Neural crest cell (in vitro differentiated cells): ENCODE data around the gene THSD7A. TPM values are rescaled to one million over a fixed set of nuclear protein-coding genes. Genes with fewer than 3 reads are reported as not detected.

Experiments used
- DNase-seq: peaks from one replicate; pipeline ENCODE4 v3.0.0; 2021; ENCODE audit warnings: low read depth, mixed read lengths, low spot score
- H3K27ac Mint-ChIP-seq: one replicate; pipeline ENCODE4 v1.8.0; 2021; ENCODE audit warnings: mild to moderate bottlenecking, mixed read lengths; ENCODE audit not compliant: unreplicated experiment
- H3K27me3 Mint-ChIP-seq: 2 replicates; pipeline ENCODE4 v1.8.0; 2021; ENCODE audit warnings: low read depth, mild to moderate bottlenecking, mixed read lengths
- H3K36me3 Mint-ChIP-seq: 2 replicates; pipeline ENCODE4 v1.8.0; 2021; ENCODE audit warnings: low read depth, mild to moderate bottlenecking, mixed read lengths
- H3K4me1 Mint-ChIP-seq: 2 replicates; pipeline ENCODE4 v1.8.0; 2021; ENCODE audit warnings: mixed read lengths
- H3K4me3 Mint-ChIP-seq: one replicate; pipeline ENCODE4 v1.8.0; 2021; ENCODE audit warnings: mild to moderate bottlenecking, mixed read lengths
- H3K9me3 Mint-ChIP-seq: 2 replicates; pipeline ENCODE4 v1.8.0; 2021; ENCODE audit warnings: mixed read lengths
- CTCF ChIP-seq: fragments of 200-600 bp; sonication (generic); conservative IDR thresholded peaks from 2 replicates; pipeline ENCODE4 v1.5.0; 2021; ENCODE audit warnings: antibody characterized with exemption, mild to moderate bottlenecking
- total RNA-seq: library from RNA; stranded (reverse); gene quantifications from 2 replicates; pipeline ENCODE4 v1.2.1, GENCODE V29; 2021

THSD7A gene
- total RNA-seq, 1 donor from 2014 or later: 4.8 TPM

GRCh38 chr7:11358637-11359036 lies 473.4 kb downstream of the THSD7A start:
- Mint-ChIP-seq H3K27ac (no peak overlapping the region), H3K4me1 (no peaks in the 10 kb centered on the region), H3K9me3 (peaks cover 2% of the 10 kb centered on the region), H3K4me3 (no peak overlapping the region), H3K36me3 (no peaks in the 10 kb centered on the region), H3K27me3 (no peaks in the 10 kb centered on the region)
- TF ChIP-seq CTCF: no peak
- no peak for DNase-seq

- Mint-ChIP-seq H3K27ac (no peak overlapping the region), H3K9me3 (peaks cover 2% of the 10 kb centered on the region), H3K4me3 (no peak overlapping the region)
These were observed 476.5 kb downstream of the THSD7A start for GRCh38 chr7:11355399-11356005.

GRCh38 chr7:11346302-11346701 lies 485.7 kb downstream of the THSD7A start:
- no peak for DNase-seq
- peaks cover 5% of the 10 kb centered on the region for H3K36me3 Mint-ChIP-seq
- TF ChIP-seq CTCF: no peak
- peaks cover 7% of the 10 kb centered on the region for H3K9me3 Mint-ChIP-seq
- H3K4me1 Mint-ChIP-seq: peaks cover under 1% of the 10 kb centered on the region
- H3K4me3 Mint-ChIP-seq: no peak overlapping the region
- no peak overlapping the region for H3K27ac Mint-ChIP-seq
- no peaks in the 10 kb centered on the region for H3K27me3 Mint-ChIP-seq

More at GRCh38 chr7:11355399-11356005, 476.5 kb downstream of the THSD7A start:
- no peak for TF ChIP-seq CTCF
- Mint-ChIP-seq H3K36me3 (peaks cover 5% of the 10 kb centered on the region), H3K27me3 (no peaks in the 10 kb centered on the region), H3K4me1 (no peaks in the 10 kb centered on the region)
- no peak for DNase-seq

GRCh38 chr7:11345621-11346020 lies 486.4 kb downstream of the THSD7A start:
- Mint-ChIP-seq H3K4me3 (no peak overlapping the region), H3K27me3 (no peaks in the 10 kb centered on the region), H3K27ac (no peak overlapping the region), H3K4me1 (peaks cover 3% of the 10 kb centered on the region), H3K9me3 (peaks cover 7% of the 10 kb centered on the region), H3K36me3 (peaks cover under 1% of the 10 kb centered on the region)
- DNase-seq: no peak
- no peak for TF ChIP-seq CTCF

GRCh38 chr7:11343818-11344413 lies 488.1 kb downstream of the THSD7A start:
- peak; percentile 22 for DNase-seq
- H3K4me3 Mint-ChIP-seq: no peak overlapping the region
- no peaks in the 10 kb centered on the region for H3K27me3 Mint-ChIP-seq
- H3K9me3 Mint-ChIP-seq: no peaks in the 10 kb centered on the region
- TF ChIP-seq CTCF: peak; percentile 88
- peaks cover 7% of the 10 kb centered on the region for H3K4me1 Mint-ChIP-seq
- no peaks in the 10 kb centered on the region for H3K36me3 Mint-ChIP-seq
- H3K27ac Mint-ChIP-seq: no peak overlapping the region
